Tibial nerve (tissue), 4 donors: ENCODE measurements around the gene KAT7. TPM values are rescaled to one million over a fixed set of nuclear protein-coding genes. Genes with fewer than 3 reads are reported as not detected.

ENCODE experiments used
- DNase-seq, 2 donors: peaks; one replicate each; pipeline ENCODE4 v3.0.0-alpha.2; 2019; ENCODE audit warnings: low spot score in 2 of 2
- H3K27ac ChIP-seq, 4 donors: fragments of 200-600 bp; sonication (generic) in 3 of 4; one replicate each; pipeline ENCODE4 v1.5.1; 2017 to 2019; ENCODE audit warnings: mild to moderate bottlenecking in 1 of 4
- H3K27me3 ChIP-seq, 2 donors: fragments of 200-600 bp; sonication (generic) in 1 of 2; one replicate each; pipeline versions ENCODE4 v1.5.1 to v1.6.0; 2017 to 2019
- H3K36me3 ChIP-seq, 3 donors: fragments of 200-600 bp; sonication (generic); one replicate each; pipeline ENCODE4 v1.5.1; 2018 to 2019
- H3K4me1 ChIP-seq, 4 donors: fragments of 200-600 bp; sonication (generic) in 3 of 4; one replicate each; pipeline ENCODE4 v1.5.1; 2017 to 2019
- H3K4me3 ChIP-seq, 4 donors: fragments of 200-600 bp; sonication (generic) in 3 of 4; one replicate each; pipeline ENCODE4 v1.5.1; 2017 to 2019; ENCODE audit warnings: mild to moderate bottlenecking in 1 of 4, moderate library complexity in 1 of 4
- H3K9me3 ChIP-seq, 4 donors: fragments of 200-600 bp; sonication (generic) in 3 of 4; one replicate each; pipeline ENCODE4 v1.5.1; 2017 to 2019
- EP300 ChIP-seq, 2 donors: sonication (generic); formaldehyde crosslinking; IDR thresholded peaks; one replicate each; pipeline ENCODE4 v1.6.1; 2017; ENCODE audit warnings: antibody characterized with exemption in 2 of 2, mild to moderate bottlenecking in 1 of 2
- POLR2A ChIP-seq, 2 donors: fragments of 450-650 bp; IDR thresholded peaks; one replicate each; pipeline ENCODE4 v1.6.1; 2017; ENCODE audit warnings: antibody characterized with exemption in 2 of 2, mild to moderate bottlenecking in 2 of 2, moderate library complexity in 2 of 2
- WGBS, 2 donors: methylation state at CpG; one replicate each; pipeline ENCODE4 v1.1.5; 2018; 5-methylcytosine and 5-hydroxymethylcytosine counted together
- total RNA-seq, 4 donors: library from RNA; depleted of rRNA; stranded (reverse); fragments of >200 nt; gene quantifications; one replicate each; pipeline ENCODE4 v1.1.0, GENCODE V29; 2016
- TF ChIP-seq, protein P1 (sequence below), 5 experiments: fragments of 200-600 bp in 3 of 5; fragments of 450-650 bp in 2 of 5; sonication (generic) in 3 of 5; IDR thresholded peaks; one replicate each; pipeline ENCODE4 v1.5.1; 2016 to 2019; ENCODE audit warnings: antibody characterized with exemption in 5 of 5, mild to moderate bottlenecking in 3 of 5, moderate library complexity in 2 of 5

KAT7 gene
- total RNA-seq, 4 donors from 2014 or later: 31.6 to 45.6 (median 42.0) TPM

- no peaks in the 10 kb centered on the region for H3K27me3 ChIP-seq
- no peaks in the 10 kb centered on the region for H3K36me3 ChIP-seq
- no peaks in the 10 kb centered on the region for H3K9me3 ChIP-seq
- H3K4me3 ChIP-seq: no peak overlapping the region
- 29 to 46% methylated on average over 10 to 17 of the region's 17 CpGs for WGBS, 2 donors
- peaks cover 0 to 13% (median 2%) of the 10 kb centered on the region in 4 donors for H3K4me1 ChIP-seq
- no peak for TF ChIP-seq EP300 (IDR thresholded peaks at IDR 0.05)
- TF ChIP-seq POLR2A (IDR thresholded peaks at IDR 0.05): no peak
- TF ChIP-seq, protein P1, sequence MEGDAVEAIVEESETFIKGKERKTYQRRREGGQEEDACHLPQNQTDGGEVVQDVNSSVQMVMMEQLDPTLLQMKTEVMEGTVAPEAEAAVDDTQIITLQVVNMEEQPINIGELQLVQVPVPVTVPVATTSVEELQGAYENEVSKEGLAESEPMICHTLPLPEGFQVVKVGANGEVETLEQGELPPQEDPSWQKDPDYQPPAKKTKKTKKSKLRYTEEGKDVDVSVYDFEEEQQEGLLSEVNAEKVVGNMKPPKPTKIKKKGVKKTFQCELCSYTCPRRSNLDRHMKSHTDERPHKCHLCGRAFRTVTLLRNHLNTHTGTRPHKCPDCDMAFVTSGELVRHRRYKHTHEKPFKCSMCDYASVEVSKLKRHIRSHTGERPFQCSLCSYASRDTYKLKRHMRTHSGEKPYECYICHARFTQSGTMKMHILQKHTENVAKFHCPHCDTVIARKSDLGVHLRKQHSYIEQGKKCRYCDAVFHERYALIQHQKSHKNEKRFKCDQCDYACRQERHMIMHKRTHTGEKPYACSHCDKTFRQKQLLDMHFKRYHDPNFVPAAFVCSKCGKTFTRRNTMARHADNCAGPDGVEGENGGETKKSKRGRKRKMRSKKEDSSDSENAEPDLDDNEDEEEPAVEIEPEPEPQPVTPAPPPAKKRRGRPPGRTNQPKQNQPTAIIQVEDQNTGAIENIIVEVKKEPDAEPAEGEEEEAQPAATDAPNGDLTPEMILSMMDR (IDR thresholded peaks at IDR 0.05): no peak
- no peak overlapping the region for H3K27ac ChIP-seq
- no peak for DNase-seq
Measured at GRCh38 chr17:49862781-49863331, 74.4 kb downstream of the KAT7 start.

- H3K4me1 ChIP-seq: peaks cover 0 to 12% (median 2%) of the 10 kb centered on the region in 4 donors
- no peaks in the 10 kb centered on the region for H3K36me3 ChIP-seq
- H3K9me3 ChIP-seq: no peaks in the 10 kb centered on the region
- no peaks in the 10 kb centered on the region for H3K27me3 ChIP-seq
- no peak overlapping the region for H3K27ac ChIP-seq
- DNase-seq: no peak
- no peak overlapping the region for H3K4me3 ChIP-seq
- TF ChIP-seq, protein P1 (IDR thresholded peaks at IDR 0.05): no peak
- TF ChIP-seq POLR2A (IDR thresholded peaks at IDR 0.05) (no peak), EP300 (IDR thresholded peaks at IDR 0.05) (no peak)
- 0 to 11% methylated on average over 1 of the region's 1 CpG for WGBS, 2 donors
Measured at GRCh38 chr17:49866019-49866380, 77.5 kb downstream of the KAT7 start.

- no peak overlapping the region for H3K27ac ChIP-seq
- 64 to 93% methylated on average over 3 of the region's 3 CpGs for WGBS, 2 donors
Measured at GRCh38 chr17:49866882-49867413, 78.5 kb downstream of the KAT7 start.

GRCh38 chr17:49869038-49869374, 80.5 kb downstream of the KAT7 start:
- peaks cover 0 to 1% of the 10 kb centered on the region in 2 donors for H3K27me3 ChIP-seq
- DNase-seq: no peak
- H3K4me3 ChIP-seq: no peak overlapping the region
- no peak for TF ChIP-seq EP300 (IDR thresholded peaks at IDR 0.05)
- TF ChIP-seq, protein P1 (IDR thresholded peaks at IDR 0.05): no peak
- TF ChIP-seq POLR2A (IDR thresholded peaks at IDR 0.05): no peak
- H3K4me1 ChIP-seq: peaks cover 0 to 2% (median 0%) of the 10 kb centered on the region in 4 donors
- no peak overlapping the region for H3K27ac ChIP-seq
- no peaks in the 10 kb centered on the region for H3K36me3 ChIP-seq
- 14 to 29% methylated on average over 1 of the region's 1 CpG for WGBS, 2 donors
- H3K9me3 ChIP-seq: no peaks in the 10 kb centered on the region

More at GRCh38 chr17:49866882-49867413, 78.5 kb downstream of the KAT7 start:
- Histone ChIP-seq H3K36me3 (no peaks in the 10 kb centered on the region), H3K4me1 (peaks cover 0 to 6% (median 0%) of the 10 kb centered on the region in 4 donors), H3K9me3 (no peaks in the 10 kb centered on the region), H3K4me3 (no peak overlapping the region), H3K27me3 (no peaks in the 10 kb centered on the region)
- DNase-seq: no peak
- TF ChIP-seq POLR2A (IDR thresholded peaks at IDR 0.05): no peak
- TF ChIP-seq EP300 (IDR thresholded peaks at IDR 0.05): no peak
- TF ChIP-seq, protein P1 (IDR thresholded peaks at IDR 0.05): no peak

- peaks cover 0 to 2% (median 0%) of the 10 kb centered on the region in 4 donors for H3K4me1 ChIP-seq
- TF ChIP-seq POLR2A (IDR thresholded peaks at IDR 0.05) (no peak), EP300 (IDR thresholded peaks at IDR 0.05) (no peak)
- TF ChIP-seq, protein P1 (IDR thresholded peaks at IDR 0.05): no peak
Measured at GRCh38 chr17:49870298-49870697, 81.8 kb downstream of the KAT7 start.

More at GRCh38 chr17:49870298-49870697, 81.8 kb downstream of the KAT7 start:
- DNase-seq: no peak
- 88 to 89% methylated on average over 11 of the region's 11 CpGs for WGBS, 2 donors
- Histone ChIP-seq H3K27me3 (peaks cover 0 to 14% of the 10 kb centered on the region in 2 donors), H3K36me3 (no peaks in the 10 kb centered on the region), H3K4me3 (no peak overlapping the region), H3K27ac (no peak overlapping the region), H3K9me3 (no peaks in the 10 kb centered on the region)
